C4-2B (cell line): Measurements from ENCODE around the gene NPM1.

Source experiments
- ZFX ChIP-seq: fragments of 450-650 bp; IDR thresholded peaks from 2 replicates; pipeline ENCODE4 v1.6.1; 2017
- TF ChIP-seq, protein P1 (sequence below): fragments of 450-650 bp; conservative IDR thresholded peaks from 2 replicates; pipeline ENCODE4 v1.5.1; 2017; ENCODE audit warnings: mild to moderate bottlenecking

DNA sequence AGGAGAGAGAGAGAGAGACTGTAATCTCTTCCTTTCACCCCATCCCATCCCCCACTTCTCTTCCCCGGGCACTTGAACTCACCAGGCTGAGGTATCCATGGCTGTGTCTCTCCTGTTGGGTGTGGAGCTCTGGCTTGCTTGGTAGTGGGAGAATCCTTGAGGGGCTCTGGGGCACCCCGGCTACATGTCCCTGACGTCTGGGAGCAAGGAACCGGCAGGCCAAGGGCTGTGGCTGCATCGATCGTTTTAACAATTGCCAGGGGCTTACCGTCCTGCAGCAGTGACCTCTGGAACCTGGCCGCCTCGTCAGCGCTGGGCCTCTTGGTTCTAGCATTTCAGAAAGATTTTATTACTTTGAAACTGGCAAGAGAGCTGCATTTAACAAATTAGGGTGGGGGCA lies 61.8 kb downstream of the NPM1 start:
- no peak for TF ChIP-seq ZFX
- TF ChIP-seq, protein P1, sequence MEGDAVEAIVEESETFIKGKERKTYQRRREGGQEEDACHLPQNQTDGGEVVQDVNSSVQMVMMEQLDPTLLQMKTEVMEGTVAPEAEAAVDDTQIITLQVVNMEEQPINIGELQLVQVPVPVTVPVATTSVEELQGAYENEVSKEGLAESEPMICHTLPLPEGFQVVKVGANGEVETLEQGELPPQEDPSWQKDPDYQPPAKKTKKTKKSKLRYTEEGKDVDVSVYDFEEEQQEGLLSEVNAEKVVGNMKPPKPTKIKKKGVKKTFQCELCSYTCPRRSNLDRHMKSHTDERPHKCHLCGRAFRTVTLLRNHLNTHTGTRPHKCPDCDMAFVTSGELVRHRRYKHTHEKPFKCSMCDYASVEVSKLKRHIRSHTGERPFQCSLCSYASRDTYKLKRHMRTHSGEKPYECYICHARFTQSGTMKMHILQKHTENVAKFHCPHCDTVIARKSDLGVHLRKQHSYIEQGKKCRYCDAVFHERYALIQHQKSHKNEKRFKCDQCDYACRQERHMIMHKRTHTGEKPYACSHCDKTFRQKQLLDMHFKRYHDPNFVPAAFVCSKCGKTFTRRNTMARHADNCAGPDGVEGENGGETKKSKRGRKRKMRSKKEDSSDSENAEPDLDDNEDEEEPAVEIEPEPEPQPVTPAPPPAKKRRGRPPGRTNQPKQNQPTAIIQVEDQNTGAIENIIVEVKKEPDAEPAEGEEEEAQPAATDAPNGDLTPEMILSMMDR: no peak
